ENCODE data around the gene SLBP.

DNA sequence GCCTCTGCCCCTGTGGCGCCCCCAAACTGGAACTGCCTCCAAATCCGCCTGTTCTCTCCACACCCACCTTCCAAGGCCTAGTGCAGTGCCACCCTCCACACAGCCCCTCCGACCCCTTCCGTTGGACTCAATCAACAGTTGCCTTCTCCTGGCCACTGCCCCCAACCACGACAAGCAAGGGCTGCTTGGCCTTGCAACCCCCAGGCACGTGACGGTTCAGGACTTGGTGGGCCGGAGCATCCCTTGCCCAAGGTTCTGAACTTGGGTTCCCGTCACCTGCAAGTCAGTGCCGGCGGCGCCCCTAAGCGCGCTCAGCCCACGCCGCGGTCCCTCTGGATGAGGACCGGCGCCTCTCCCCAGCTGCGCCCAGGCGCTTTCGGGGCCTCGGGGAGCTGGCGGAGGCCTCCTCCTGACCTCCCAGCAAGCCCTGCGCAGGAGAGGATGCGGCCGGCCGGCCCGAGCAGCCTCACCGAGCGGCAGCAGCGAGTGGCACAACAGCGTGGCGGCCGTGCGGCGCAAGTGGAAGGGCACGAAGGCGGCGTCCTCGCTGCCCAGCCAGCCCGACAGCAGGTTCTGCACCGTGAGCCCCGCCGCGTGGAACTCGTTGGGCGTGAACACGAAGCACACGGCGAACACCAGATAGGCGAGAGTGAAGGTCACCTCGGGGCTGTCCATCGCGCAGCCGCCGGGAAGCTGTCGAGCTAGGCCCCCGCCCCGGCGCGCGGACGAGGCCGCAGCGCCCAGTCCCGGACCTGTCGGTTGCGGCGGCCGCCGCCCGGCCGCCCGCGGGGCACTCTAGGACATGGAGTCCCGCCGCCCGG is 8.3 kb upstream of the SLBP start:
- TF ChIP-seq POLR2A (IDR thresholded peaks at IDR 0.05), result no peak
- peak; percentile 73 to 82 (median 73) for TF ChIP-seq POLR2AphosphoS5 (IDR thresholded peaks at IDR 0.05)

Data from spleen (tissue), 3 donors.